Heart left ventricle (tissue), 13 donors: Measurements from ENCODE around the gene POLR3H.

Experiments
- POLR2A ChIP-seq, 2 donors: fragments of 450-650 bp; IDR thresholded peaks; one replicate each; pipeline ENCODE4 v1.6.1; 2017; ENCODE audit warnings: antibody characterized with exemption in 2 of 2, mild to moderate bottlenecking in 2 of 2, moderate library complexity in 2 of 2
- TF ChIP-seq, protein P1 (sequence below), 12 donors: fragments of 200-600 bp; sonication (generic) in 4 of 12; IDR thresholded peaks; one replicate each; pipeline versions ENCODE4 v1.5.0 to v1.8.0; 2018 to 2022; ENCODE audit warnings: antibody characterized with exemption in 12 of 12, mild to moderate bottlenecking in 5 of 12
- donor health status: ischemic (EF 13 %, LVEDD 7.1; RV severe dilation, severe dysfunction).
- donor health status: DM: no; HTN: yes; CAD: no.
- donor health status: DM: no; HTN: no; CAD: no.
- donor health status: ischemic (EF 25% LVEDD 6.9; RV normal size, moderate dysfunction).
- donor health status: ischemic (EF 25% LVEDD 5.7; RV mildly dilated, moderate dysfunction).
- donor health status: ischemic (EF 35%, LVEDD 5.7; RV mildly dilated, moderate dysfunction).
- donor health status: nonischemic (EF 11% LVEDD 7.7; RV severe dilation, severe dysfunction).
- donor health status: DM: yes; HTN: yes; CAD: no.
- donor health status: PGD.
- donor health status: ischemic (EF 29% LVEDD 5.4; RV normal size, mild dysfunction).
- donor health status: nonischemic (EF 23%, LVEDD 6.1; RV moderate dilation, normal function).

DNA sequence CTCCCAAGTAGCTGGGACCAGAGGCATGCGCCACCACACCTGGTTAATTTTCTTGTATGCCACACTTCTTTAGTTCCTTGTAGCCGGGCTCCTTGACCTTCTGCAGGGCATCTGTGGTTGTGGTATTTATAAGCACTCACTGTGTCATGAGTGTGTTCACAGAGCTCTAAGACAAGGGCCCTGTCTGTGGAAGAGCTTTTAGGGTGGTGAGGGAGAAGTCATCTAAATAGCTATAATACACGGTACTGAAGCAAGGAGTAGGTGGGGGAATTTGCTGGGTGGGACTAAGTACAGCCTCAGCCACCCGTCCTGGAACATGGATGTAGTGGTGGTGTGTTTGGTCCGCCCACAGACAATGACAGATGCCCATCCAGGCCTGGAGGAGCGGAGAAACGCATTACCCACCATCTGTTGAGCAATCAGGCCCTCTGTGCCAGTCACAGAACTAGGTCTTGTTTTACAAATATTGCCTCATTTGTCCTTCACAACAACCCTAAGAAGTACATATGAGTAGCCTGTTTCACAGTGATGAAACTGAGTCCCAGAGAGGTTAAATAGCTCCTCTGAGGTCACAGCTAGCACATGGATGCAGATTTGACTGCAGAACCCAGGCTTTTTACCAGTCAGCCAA, 65.3 kb downstream of the POLR3H start:
- TF ChIP-seq, protein P1, sequence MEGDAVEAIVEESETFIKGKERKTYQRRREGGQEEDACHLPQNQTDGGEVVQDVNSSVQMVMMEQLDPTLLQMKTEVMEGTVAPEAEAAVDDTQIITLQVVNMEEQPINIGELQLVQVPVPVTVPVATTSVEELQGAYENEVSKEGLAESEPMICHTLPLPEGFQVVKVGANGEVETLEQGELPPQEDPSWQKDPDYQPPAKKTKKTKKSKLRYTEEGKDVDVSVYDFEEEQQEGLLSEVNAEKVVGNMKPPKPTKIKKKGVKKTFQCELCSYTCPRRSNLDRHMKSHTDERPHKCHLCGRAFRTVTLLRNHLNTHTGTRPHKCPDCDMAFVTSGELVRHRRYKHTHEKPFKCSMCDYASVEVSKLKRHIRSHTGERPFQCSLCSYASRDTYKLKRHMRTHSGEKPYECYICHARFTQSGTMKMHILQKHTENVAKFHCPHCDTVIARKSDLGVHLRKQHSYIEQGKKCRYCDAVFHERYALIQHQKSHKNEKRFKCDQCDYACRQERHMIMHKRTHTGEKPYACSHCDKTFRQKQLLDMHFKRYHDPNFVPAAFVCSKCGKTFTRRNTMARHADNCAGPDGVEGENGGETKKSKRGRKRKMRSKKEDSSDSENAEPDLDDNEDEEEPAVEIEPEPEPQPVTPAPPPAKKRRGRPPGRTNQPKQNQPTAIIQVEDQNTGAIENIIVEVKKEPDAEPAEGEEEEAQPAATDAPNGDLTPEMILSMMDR (IDR thresholded peaks at IDR 0.05), result no peak
- TF ChIP-seq POLR2A (IDR thresholded peaks at IDR 0.05), result no peak
